Measurements from ENCODE around the gene TIFAB. TPM values are rescaled to one million over a fixed set of nuclear protein-coding genes. Genes with fewer than 3 reads are reported as not detected.

The TIFAB gene
- total RNA-seq, 2 experiments from 2014 or later: 0.11 TPM; not detected in 1

DNA sequence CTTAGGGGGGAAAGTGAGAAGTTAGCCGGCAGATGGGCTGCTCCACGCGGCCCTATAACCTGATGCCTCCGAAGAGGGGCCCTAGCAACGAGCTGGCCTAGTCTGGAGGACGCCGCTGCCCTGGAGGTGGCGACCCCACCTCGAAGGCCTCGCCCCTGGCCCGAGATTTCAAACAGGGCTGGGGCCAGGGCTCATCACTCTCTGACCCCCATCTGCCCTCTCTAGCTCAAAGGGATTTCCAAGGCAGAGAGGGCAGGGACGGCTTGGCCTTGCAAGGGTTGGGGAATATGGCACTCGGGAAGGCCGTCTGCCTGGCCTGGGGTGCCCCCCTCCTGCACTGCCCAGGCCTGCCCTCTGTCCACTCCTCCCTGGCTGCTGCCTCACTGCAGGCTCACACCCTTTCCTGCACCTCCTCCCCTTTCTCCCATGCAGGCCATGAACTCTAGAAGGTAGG is 25.5 kb upstream of the TIFAB start:
- Mint-ChIP-seq H3K36me3 (ENCODE audit: low read depth) (no peaks in the 10 kb centered on the region), H3K27me3 (peaks cover 40% of the 10 kb centered on the region), H3K4me3 (no peak overlapping the region), H3K9me3 (no peaks in the 10 kb centered on the region), H3K4me1 (ENCODE audit: low read depth) (no peaks in the 10 kb centered on the region), H3K27ac (no peak overlapping the region)
- Histone ChIP-seq H3K9me3 (ENCODE audit: control insufficient read depth in 1 of 2, insufficient read depth in 1 of 2, low read length in 2 of 2) (peaks cover 0 to 8% of the 10 kb centered on the region in 2 experiments), H3K27me3 (ENCODE audit: control insufficient read depth in 1 of 2, insufficient read depth in 2 of 2, low read length in 2 of 2) (peaks cover 0 to 9% of the 10 kb centered on the region in 2 experiments), H3K4me1 (ENCODE audit: insufficient read depth, low read length) (no peaks in the 10 kb centered on the region), H3K4me3 (ENCODE audit: low read length) (no peak overlapping the region), H3K36me3 (ENCODE audit: insufficient read depth, low read length) (no peaks in the 10 kb centered on the region), H3K27ac (ENCODE audit: low read depth in 1 of 2, low read length in 2 of 2) (no peak overlapping the region)
- ChIA-PET CTCF (no interaction called here), POLR2A (no interaction called here)
- peak in 1 of 14 experiments; percentile 12 for DNase-seq
- no peak for ATAC-seq (ENCODE audit: poor library complexity)
- intact Hi-C loops (cut with DNase I, micrococcal nuclease): no loop called here
- TF ChIP-seq, protein P1, sequence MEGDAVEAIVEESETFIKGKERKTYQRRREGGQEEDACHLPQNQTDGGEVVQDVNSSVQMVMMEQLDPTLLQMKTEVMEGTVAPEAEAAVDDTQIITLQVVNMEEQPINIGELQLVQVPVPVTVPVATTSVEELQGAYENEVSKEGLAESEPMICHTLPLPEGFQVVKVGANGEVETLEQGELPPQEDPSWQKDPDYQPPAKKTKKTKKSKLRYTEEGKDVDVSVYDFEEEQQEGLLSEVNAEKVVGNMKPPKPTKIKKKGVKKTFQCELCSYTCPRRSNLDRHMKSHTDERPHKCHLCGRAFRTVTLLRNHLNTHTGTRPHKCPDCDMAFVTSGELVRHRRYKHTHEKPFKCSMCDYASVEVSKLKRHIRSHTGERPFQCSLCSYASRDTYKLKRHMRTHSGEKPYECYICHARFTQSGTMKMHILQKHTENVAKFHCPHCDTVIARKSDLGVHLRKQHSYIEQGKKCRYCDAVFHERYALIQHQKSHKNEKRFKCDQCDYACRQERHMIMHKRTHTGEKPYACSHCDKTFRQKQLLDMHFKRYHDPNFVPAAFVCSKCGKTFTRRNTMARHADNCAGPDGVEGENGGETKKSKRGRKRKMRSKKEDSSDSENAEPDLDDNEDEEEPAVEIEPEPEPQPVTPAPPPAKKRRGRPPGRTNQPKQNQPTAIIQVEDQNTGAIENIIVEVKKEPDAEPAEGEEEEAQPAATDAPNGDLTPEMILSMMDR (IDR thresholded peaks at IDR 0.05): no peak

DNA sequence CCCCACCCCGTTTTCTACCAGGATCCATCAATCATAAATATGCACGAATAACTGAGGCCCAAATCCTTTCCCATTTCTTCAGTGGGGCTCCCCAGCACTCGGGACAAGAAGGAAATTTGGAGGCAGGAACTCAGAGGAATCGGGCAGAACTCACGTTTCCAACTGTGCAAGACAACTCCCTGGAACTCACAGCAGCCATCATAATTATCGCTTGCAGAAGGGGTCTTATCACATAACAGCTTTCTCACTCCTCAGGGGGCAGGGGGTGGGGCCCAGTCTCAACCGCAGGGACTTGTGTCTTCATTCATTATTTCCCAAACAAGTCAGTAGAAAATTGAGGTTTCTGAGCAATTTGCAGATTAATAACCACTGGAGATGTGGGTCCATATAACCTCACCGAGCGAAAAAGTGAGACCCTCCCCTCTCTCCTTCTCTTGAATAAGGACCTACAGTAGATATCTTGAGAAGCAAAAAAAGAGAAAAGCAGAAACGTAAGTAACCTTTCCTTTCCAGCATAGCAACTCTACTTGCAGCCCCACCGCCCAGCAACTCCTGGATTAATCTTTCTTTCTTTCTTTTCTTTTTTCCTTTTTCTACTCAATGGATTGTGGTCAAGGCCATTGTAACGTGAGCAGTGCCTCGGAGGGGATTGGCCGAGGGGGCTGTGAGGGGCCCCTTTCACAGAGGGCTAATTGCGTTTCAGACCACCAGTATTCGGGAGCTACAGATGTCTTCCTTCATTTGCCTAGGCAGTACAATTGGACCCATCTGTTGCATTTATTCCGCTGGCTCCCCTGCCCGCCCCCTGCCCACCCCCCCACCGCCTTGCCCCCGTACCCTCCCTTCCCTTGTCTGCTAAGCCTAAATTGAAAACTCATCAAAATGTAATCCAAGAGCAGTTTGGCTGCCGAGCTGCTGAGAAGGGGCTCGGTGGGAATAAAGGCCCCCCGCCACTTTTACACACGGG is 24.7 kb upstream of the TIFAB start:
- Mint-ChIP-seq H3K27me3 (peaks cover 45% of the 10 kb centered on the region), H3K36me3 (ENCODE audit: low read depth) (no peaks in the 10 kb centered on the region), H3K9me3 (no peaks in the 10 kb centered on the region), H3K4me1 (ENCODE audit: low read depth) (no peaks in the 10 kb centered on the region), H3K4me3 (no peak overlapping the region), H3K27ac (no peak overlapping the region)
- H3K27ac ChIP-seq (ENCODE audit: low read depth in 1 of 2, low read length in 2 of 2): no peak overlapping the region
- intact Hi-C loops (cut with DNase I, micrococcal nuclease): no loop called here
- ChIA-PET POLR2A (no interaction called here), CTCF (no interaction called here)
- peak in 1 of 14 experiments; percentile 0 for DNase-seq
- peaks cover 0 to 8% of the 10 kb centered on the region in 2 experiments for H3K9me3 ChIP-seq (ENCODE audit: control insufficient read depth in 1 of 2, insufficient read depth in 1 of 2, low read length in 2 of 2)
- no peak for ATAC-seq (ENCODE audit: poor library complexity)
- H3K27me3 ChIP-seq (ENCODE audit: control insufficient read depth in 1 of 2, insufficient read depth in 2 of 2, low read length in 2 of 2): peaks cover 0 to 9% of the 10 kb centered on the region in 2 experiments
- no peaks in the 10 kb centered on the region for H3K36me3 ChIP-seq (ENCODE audit: insufficient read depth, low read length)
- TF ChIP-seq, protein P1 (IDR thresholded peaks at IDR 0.05): no peak
- no peaks in the 10 kb centered on the region for H3K4me1 ChIP-seq (ENCODE audit: insufficient read depth, low read length)
- H3K4me3 ChIP-seq (ENCODE audit: low read length): no peak overlapping the region

DNA sequence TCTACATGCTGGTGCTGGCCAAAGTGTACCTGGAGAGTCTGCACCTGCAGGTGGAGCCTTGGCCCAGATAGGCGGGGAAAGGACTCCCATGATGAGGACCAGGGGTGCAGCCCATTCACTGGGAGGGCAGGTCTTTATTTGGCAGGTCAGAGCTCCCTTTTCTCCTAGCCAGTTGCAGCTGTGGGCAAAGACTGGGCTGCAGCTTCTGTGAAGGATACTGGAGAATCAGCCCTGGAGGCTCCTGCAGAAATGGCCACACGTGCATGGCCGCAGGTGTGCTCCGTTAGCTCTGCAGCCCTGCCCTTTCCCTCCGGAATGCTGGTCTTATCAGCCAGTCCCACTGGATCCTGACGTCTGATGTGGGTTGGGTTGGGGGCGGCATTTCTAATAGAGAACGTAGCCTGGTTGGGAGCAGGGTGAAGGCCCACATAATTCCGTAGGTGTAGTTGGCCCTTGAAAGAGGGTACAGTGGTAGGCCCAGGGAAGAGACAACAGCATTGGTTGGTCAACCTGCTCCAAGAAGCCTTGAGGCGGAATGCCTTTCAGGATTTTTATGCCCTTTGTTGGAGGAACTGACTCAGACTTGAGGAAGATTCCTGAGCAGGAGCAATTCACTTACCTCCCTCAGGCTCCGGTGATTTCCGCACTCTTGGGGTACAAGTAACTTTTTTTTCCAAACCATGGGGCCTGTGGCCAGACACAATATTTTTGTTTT is 22.0 kb upstream of the TIFAB start:
- ATAC-seq (ENCODE audit: poor library complexity) (no peak), DNase-seq (no peak)
- peaks cover 55% of the 10 kb centered on the region for H3K27me3 Mint-ChIP-seq
- TF ChIP-seq, protein P1 (IDR thresholded peaks at IDR 0.05): no peak
- intact Hi-C loops (cut with DNase I, micrococcal nuclease): no loop called here
- Histone ChIP-seq H3K9me3 (ENCODE audit: control insufficient read depth in 1 of 2, insufficient read depth in 1 of 2, low read length in 2 of 2) (peaks cover 0 to 8% of the 10 kb centered on the region in 2 experiments), H3K27ac (ENCODE audit: low read depth in 1 of 2, low read length in 2 of 2) (no peak overlapping the region), H3K4me1 (ENCODE audit: insufficient read depth, low read length) (no peaks in the 10 kb centered on the region), H3K36me3 (ENCODE audit: insufficient read depth, low read length) (no peaks in the 10 kb centered on the region), H3K27me3 (ENCODE audit: control insufficient read depth in 1 of 2, insufficient read depth in 2 of 2, low read length in 2 of 2) (peaks cover 0 to 14% of the 10 kb centered on the region in 2 experiments), H3K4me3 (ENCODE audit: low read length) (no peak overlapping the region)
- no peaks in the 10 kb centered on the region for H3K4me1 Mint-ChIP-seq (ENCODE audit: low read depth)
- no peak overlapping the region for H3K4me3 Mint-ChIP-seq
- ChIA-PET CTCF (no interaction called here), POLR2A (no interaction called here)
- no peak overlapping the region for H3K27ac Mint-ChIP-seq
- no peaks in the 10 kb centered on the region for H3K9me3 Mint-ChIP-seq
- H3K36me3 Mint-ChIP-seq (ENCODE audit: low read depth): no peaks in the 10 kb centered on the region
